GM23338 (cell line): ENCODE results near the gene HTR1B. TPM values are rescaled to one million over a fixed set of nuclear protein-coding genes. Genes with fewer than 3 reads are reported as not detected.

Experiments
- ATAC-seq: fragments of 200-7000 bp; cut with Tn5 transposase; 3 replicates; pipeline ENCODE4 v1.9.1; 2020
- DNase-seq: peaks from one replicate; pipeline ENCODE4 v3.0.0-alpha.2; 2015; ENCODE audit warnings: low spot score
- H2AFZ ChIP-seq: fragments of 200-600 bp; sonication (generic); 2 replicates; pipeline ENCODE4 v1.8.0; 2016; ENCODE audit warnings: antibody characterized with exemption, mild to moderate bottlenecking, moderate library complexity
- H3F3A ChIP-seq: fragments of 200-600 bp; sonication (generic); replicated peaks from 2 replicates; pipeline ENCODE4 v1.8.0; 2017; ENCODE audit warnings: antibody characterized with exemption, mixed run types, low read depth
- H3K27ac ChIP-seq: fragments of 200-600 bp; sonication (generic); 2 replicates; pipeline ENCODE4 v1.6.1; 2016; ENCODE audit warnings: low read depth
- H3K27me3 ChIP-seq: fragments of 200-600 bp; sonication (generic); 2 replicates; pipeline ENCODE4 v1.8.0; 2016; ENCODE audit warnings: mild to moderate bottlenecking, mixed run types, moderate library complexity; ENCODE audit not compliant: insufficient read depth
- H3K36me3 ChIP-seq: fragments of 200-600 bp; sonication (generic); 2 replicates; pipeline ENCODE4 v1.8.0; 2016; ENCODE audit warnings: mild to moderate bottlenecking; ENCODE audit not compliant: insufficient read depth
- H3K4me1 ChIP-seq: fragments of 200-600 bp; sonication (generic); 2 replicates; pipeline ENCODE4 v1.8.0; 2016; ENCODE audit warnings: mild to moderate bottlenecking, moderate library complexity; ENCODE audit not compliant: insufficient read depth
- H3K4me2 ChIP-seq: fragments of 200-600 bp; sonication (generic); 2 replicates; pipeline ENCODE4 v1.7.1; 2017; ENCODE audit warnings: mixed run types
- H3K4me3 ChIP-seq: fragments of 200-600 bp; sonication (generic); 2 replicates; pipeline ENCODE4 v1.6.1; 2016; ENCODE audit warnings: mixed run types
- H3K79me2 ChIP-seq: fragments of 200-600 bp; sonication (generic); replicated peaks from 2 replicates; pipeline ENCODE4 v1.8.0; 2017; ENCODE audit warnings: mild to moderate bottlenecking; ENCODE audit not compliant: insufficient read depth
- H3K9me2 ChIP-seq: fragments of 200-600 bp; sonication (generic); 2 replicates; pipeline ENCODE4 v1.8.0; 2017; ENCODE audit not compliant: insufficient read depth
- H4K20me1 ChIP-seq: fragments of 200-600 bp; sonication (generic); replicated peaks from 2 replicates; pipeline ENCODE4 v1.8.0; 2017; ENCODE audit warnings: mild to moderate bottlenecking; ENCODE audit not compliant: insufficient read depth
- H3K27ac Mint-ChIP-seq: 2 replicates; pipeline ENCODE4 v1.8.0; 2020; ENCODE audit warnings: inconsistent platforms, mild to moderate bottlenecking, moderate library complexity, mixed read lengths
- H3K27me3 Mint-ChIP-seq: 3 replicates; pipeline ENCODE4 v1.8.0; 2022; ENCODE audit warnings: low read depth, mild to moderate bottlenecking, moderate library complexity, mixed read lengths, inconsistent platforms; ENCODE audit not compliant: insufficient read depth, poor library complexity
- H3K36me3 Mint-ChIP-seq: 3 replicates; pipeline ENCODE4 v1.8.0; 2021; ENCODE audit warnings: low read depth, mild to moderate bottlenecking, inconsistent platforms, moderate library complexity, mixed read lengths
- H3K4me1 Mint-ChIP-seq: 3 replicates; pipeline ENCODE4 v1.8.0; 2020; ENCODE audit warnings: mild to moderate bottlenecking, inconsistent platforms, mixed read lengths
- H3K4me3 Mint-ChIP-seq: 3 replicates; pipeline ENCODE4 v1.8.0; 2021; ENCODE audit warnings: moderate library complexity, mild to moderate bottlenecking, inconsistent platforms, mixed read lengths
- H3K9me3 Mint-ChIP-seq: 3 replicates; pipeline ENCODE4 v1.8.0; 2020; ENCODE audit warnings: moderate library complexity, mild to moderate bottlenecking, inconsistent platforms, mixed read lengths
- CREB1 ChIP-seq: fragments of 250-450 bp; sonication (Bioruptor Pico); IDR thresholded peaks from 2 replicates; pipeline ENCODE4 v1.5.0; 2020; ENCODE audit warnings: low read depth, mild to moderate bottlenecking, moderate library complexity
- ETS1 ChIP-seq: IDR thresholded peaks from 2 replicates; pipeline ENCODE4 v1.6.1; 2016; ENCODE audit warnings: antibody characterized with exemption
- JUNB ChIP-seq: IDR thresholded peaks from one replicate; pipeline ENCODE4 v1.6.1; 2016; ENCODE audit warnings: antibody characterized with exemption; ENCODE audit not compliant: unreplicated experiment
- NANOG ChIP-seq: IDR thresholded peaks from 2 replicates; pipeline ENCODE4 v1.6.1; 2016; ENCODE audit warnings: antibody characterized with exemption, borderline replicate concordance
- POLR2AphosphoS5 ChIP-seq: IDR thresholded peaks from 2 replicates; pipeline ENCODE4 v1.6.1; 2016; ENCODE audit warnings: antibody characterized with exemption, low read depth
- STAT1 ChIP-seq: IDR thresholded peaks from one replicate; pipeline ENCODE4 v1.6.1; 2016; ENCODE audit warnings: antibody characterized with exemption; ENCODE audit not compliant: unreplicated experiment
- ZNF114 ChIP-seq: fragments of 250-450 bp; sonication (Bioruptor Pico); IDR thresholded peaks from 2 replicates; pipeline ENCODE4 v1.5.0; 2020; ENCODE audit warnings: mild to moderate bottlenecking, moderate library complexity
- ZNF462 ChIP-seq: fragments of 250-450 bp; sonication (Bioruptor Pico); IDR thresholded peaks from 2 replicates; pipeline ENCODE4 v1.5.0; 2020; ENCODE audit warnings: mild to moderate bottlenecking, moderate library complexity
- polyA plus RNA-seq: library from polyadenylated mRNA; unstranded; fragments of >200 nt; fragmentation: Nextera tagmentation; extraction: Ambion mirVana; gene quantifications from 2 replicates; pipeline ENCODE4 v1.2.1, GENCODE V29; 2016
- total RNA-seq: library from RNA; depleted of rRNA; stranded (reverse); fragments of >200 nt; shearing (Covaris generic); gene quantifications from 2 replicates; pipeline ENCODE4 v1.2.3, GENCODE V29; 2014

HTR1B gene
- total and polyA plus RNA-seq, 2 experiments from 2014 or later: 0.19 to 0.21 TPM

DNA sequence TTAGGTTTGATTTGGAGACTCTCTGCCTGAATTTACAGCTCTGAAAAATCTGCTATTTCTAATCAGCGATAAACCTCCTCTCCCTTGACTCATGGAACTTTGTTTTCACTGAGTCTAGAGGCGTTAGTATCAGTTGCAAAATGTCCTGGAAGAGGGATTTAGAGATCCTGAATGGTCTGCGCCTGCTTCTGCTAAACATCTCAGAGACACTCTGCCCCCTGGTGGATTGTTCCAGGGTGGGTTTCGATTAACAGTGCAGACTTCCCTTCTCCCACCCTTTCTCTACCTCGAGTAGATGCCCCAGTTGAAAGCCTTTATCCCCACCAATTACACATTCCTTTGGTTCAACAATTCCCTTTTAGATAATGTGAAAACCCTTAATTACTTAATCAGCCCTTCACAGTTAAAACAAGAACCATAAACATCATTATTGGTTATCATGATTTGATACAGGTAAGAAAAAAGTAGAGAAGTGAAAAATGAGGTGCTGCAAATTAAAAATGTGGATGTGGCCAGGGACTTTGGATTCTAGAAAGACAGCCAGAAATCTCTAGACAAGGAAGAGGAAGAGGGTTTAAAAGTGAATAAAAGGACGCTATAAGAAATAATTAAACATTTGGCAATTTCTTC, 5.5 kb downstream of the HTR1B start (continued):
- TF ChIP-seq ZNF462 (CRISPR knock-in tag): peak; percentile 44; the same call in 1 of the 2 replicates
- TF ChIP-seq STAT1: no peak
- no peak for TF ChIP-seq NANOG
- TF ChIP-seq CREB1 (CRISPR knock-in tag): no peak
- TF ChIP-seq POLR2AphosphoS5: no peak
- no peak for TF ChIP-seq ZNF114 (CRISPR knock-in tag)

DNA sequence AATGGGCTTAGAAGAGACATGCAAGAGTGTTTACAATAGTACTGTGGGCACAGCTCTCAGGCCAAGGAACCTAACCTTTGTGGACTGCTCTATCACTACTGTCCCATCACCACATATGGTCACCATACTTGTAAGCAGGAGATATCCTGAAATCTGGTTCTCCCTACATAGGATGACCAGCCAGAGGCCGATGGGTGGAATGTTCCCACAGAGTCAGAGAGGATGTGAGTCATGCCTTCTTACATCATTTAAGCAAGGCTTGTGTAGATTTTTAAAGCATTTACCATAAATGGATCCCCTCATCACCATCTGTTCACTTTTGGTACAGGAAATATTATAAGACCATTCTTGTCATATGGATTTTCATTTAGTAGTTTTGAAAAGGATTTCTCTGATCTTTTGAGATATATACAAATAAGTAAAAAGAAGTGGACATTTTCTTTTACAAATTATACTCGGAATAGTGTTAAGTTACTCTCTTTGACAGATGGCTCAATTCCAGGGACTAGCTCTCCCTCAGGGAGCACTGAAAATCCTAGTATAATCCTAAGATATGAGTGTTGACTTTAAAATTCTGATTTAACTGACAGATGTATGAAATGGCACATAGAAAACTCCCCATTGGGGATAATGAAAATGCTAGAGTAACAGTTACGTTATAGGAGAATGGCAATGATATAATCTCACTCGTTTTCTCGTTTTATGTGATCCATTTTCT, 6.6 kb downstream of the HTR1B start:
- H3K27me3 ChIP-seq: peaks cover 9% of the 10 kb centered on the region
- no peak for DNase-seq
- no peak for ATAC-seq
- Mint-ChIP-seq H3K4me1 (peaks cover 41% of the 10 kb centered on the region), H3K36me3 (no peaks in the 10 kb centered on the region), H3K4me3 (no peak overlapping the region), H3K9me3 (no peaks in the 10 kb centered on the region), H3K27ac (no peak overlapping the region), H3K27me3 (peaks cover 4% of the 10 kb centered on the region)
- no peak overlapping the region; the same call in 1 of the 2 replicates for H2AFZ ChIP-seq
- H3K79me2 ChIP-seq: no peaks in the 10 kb centered on the region
- H3K4me2 ChIP-seq: no peak overlapping the region
- no peaks in the 10 kb centered on the region for H3F3A ChIP-seq
- H3K9me2 ChIP-seq: no peaks in the 10 kb centered on the region
- no peaks in the 10 kb centered on the region for H4K20me1 ChIP-seq
- H3K4me1 ChIP-seq: peaks cover 49% of the 10 kb centered on the region
- H3K4me3 ChIP-seq: no peak overlapping the region
- H3K36me3 ChIP-seq: no peaks in the 10 kb centered on the region
- H3K27ac ChIP-seq: no peak overlapping the region
- TF ChIP-seq ZNF462 (CRISPR knock-in tag) (no peak), JUNB (no peak), ETS1 (no peak)
